Right atrium auricular region (tissue), 2 donors: ENCODE data around the gene HEMK1. TPM values are rescaled to one million over a fixed set of nuclear protein-coding genes. Genes with fewer than 3 reads are reported as not detected.
A peak's percentile ranks its signal among the peaks of the same experiment; 100 is the strongest.

ENCODE experiments used
- DNase-seq: peaks from one replicate; pipeline ENCODE4 v3.0.0-alpha.2; 2019; ENCODE audit warnings: low spot score
- H3K27ac ChIP-seq, 2 donors: fragments of 200-600 bp; sonication (generic); 1 replicate in 1 of 2; 2 replicates in 1 of 2; pipeline ENCODE4 v1.5.1; 2016 to 2019
- H3K27me3 ChIP-seq, 2 donors: fragments of 200-600 bp; sonication (generic); one replicate each; pipeline versions ENCODE4 v1.5.1 to v1.6.0; 2017 to 2019
- H3K36me3 ChIP-seq: fragments of 200-600 bp; sonication (generic); one replicate; pipeline ENCODE4 v1.5.1; 2016
- H3K4me1 ChIP-seq, 2 donors: fragments of 200-600 bp; sonication (generic); one replicate each; pipeline versions ENCODE4 v1.5.1 to v1.6.0; 2017 to 2019
- H3K4me3 ChIP-seq, 2 donors: fragments of 200-600 bp; sonication (generic); 1 replicate in 1 of 2; 2 replicates in 1 of 2; pipeline ENCODE4 v1.5.1; 2017 to 2019; ENCODE audit warnings: mild to moderate bottlenecking in 1 of 2, moderate library complexity in 1 of 2
- H3K9me3 ChIP-seq, 2 donors: fragments of 200-600 bp; sonication (generic); one replicate each; pipeline ENCODE4 v1.5.1; 2019
- total RNA-seq, 2 donors: library from RNA; depleted of rRNA; stranded (reverse); fragments of >200 nt; gene quantifications; one replicate each; pipeline ENCODE4 v1.1.0, GENCODE V29; 2016
- TF ChIP-seq, protein P1 (sequence below), 2 donors: fragments of 200-600 bp; sonication (generic); IDR thresholded peaks; one replicate each; pipeline ENCODE4 v1.5.1; 2019; ENCODE audit warnings: antibody characterized with exemption in 2 of 2

HEMK1 gene
- total RNA-seq, 2 donors from 2014 or later, result 7.2 to 9.6 TPM

DNA sequence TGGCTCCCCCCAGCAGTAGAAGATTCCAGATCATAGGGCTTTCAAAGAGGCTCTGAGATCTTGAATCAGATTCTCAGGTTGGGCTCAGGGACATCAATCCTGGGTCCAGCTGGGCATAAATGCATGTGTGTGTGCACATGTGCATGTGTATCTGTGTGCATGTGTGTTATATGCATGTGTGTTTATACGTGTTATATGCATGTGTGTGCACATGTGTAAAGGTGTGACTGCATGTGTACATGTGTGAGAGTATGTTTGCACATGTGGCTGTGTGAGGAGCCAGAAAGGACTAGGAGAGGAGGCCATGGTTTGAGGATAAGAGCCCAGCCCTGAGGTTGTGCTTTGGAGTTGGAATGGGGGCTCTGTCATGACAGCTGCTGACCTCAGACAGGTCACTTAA is 45.9 kb downstream of the HEMK1 start:
- Histone ChIP-seq H3K4me1 (peaks cover 0 to 65% of the 10 kb centered on the region in 2 donors), H3K36me3 (no peaks in the 10 kb centered on the region), H3K9me3 (no peaks in the 10 kb centered on the region), H3K27me3 (no peaks in the 10 kb centered on the region), H3K27ac (no peak overlapping the region), H3K4me3 (no peak overlapping the region)
- TF ChIP-seq, protein P1, sequence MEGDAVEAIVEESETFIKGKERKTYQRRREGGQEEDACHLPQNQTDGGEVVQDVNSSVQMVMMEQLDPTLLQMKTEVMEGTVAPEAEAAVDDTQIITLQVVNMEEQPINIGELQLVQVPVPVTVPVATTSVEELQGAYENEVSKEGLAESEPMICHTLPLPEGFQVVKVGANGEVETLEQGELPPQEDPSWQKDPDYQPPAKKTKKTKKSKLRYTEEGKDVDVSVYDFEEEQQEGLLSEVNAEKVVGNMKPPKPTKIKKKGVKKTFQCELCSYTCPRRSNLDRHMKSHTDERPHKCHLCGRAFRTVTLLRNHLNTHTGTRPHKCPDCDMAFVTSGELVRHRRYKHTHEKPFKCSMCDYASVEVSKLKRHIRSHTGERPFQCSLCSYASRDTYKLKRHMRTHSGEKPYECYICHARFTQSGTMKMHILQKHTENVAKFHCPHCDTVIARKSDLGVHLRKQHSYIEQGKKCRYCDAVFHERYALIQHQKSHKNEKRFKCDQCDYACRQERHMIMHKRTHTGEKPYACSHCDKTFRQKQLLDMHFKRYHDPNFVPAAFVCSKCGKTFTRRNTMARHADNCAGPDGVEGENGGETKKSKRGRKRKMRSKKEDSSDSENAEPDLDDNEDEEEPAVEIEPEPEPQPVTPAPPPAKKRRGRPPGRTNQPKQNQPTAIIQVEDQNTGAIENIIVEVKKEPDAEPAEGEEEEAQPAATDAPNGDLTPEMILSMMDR (IDR thresholded peaks at IDR 0.05), result no peak
- DNase-seq, result no peak

- TF ChIP-seq, protein P1 (IDR thresholded peaks at IDR 0.05), result peak; percentile 99 to 100
- Histone ChIP-seq H3K9me3 (no peaks in the 10 kb centered on the region), H3K4me3 (peak overlapping the region; percentile 90 to 92), H3K27ac (peak overlapping the region; percentile 97 to 98), H3K36me3 (no peaks in the 10 kb centered on the region), H3K4me1 (peaks cover 0 to 63% of the 10 kb centered on the region in 2 donors), H3K27me3 (no peaks in the 10 kb centered on the region)
- peak; percentile 86 for DNase-seq
These were observed 46.9 kb downstream of the HEMK1 start for GRCh38 chr3:50616003-50616769.

GRCh38 chr3:50616770-50617095 is 47.4 kb downstream of the HEMK1 start:
- H3K9me3 ChIP-seq, result no peaks in the 10 kb centered on the region
- no peaks in the 10 kb centered on the region for H3K27me3 ChIP-seq
- TF ChIP-seq, protein P1 (IDR thresholded peaks at IDR 0.05), result no peak
- peak overlapping the region; percentile 97 to 98 for H3K27ac ChIP-seq
- H3K4me1 ChIP-seq, result peaks cover 0 to 61% of the 10 kb centered on the region in 2 donors
- peak; percentile 96 for DNase-seq
- H3K36me3 ChIP-seq, result no peaks in the 10 kb centered on the region
- H3K4me3 ChIP-seq, result peak overlapping the region; percentile 90 to 92

DNA sequence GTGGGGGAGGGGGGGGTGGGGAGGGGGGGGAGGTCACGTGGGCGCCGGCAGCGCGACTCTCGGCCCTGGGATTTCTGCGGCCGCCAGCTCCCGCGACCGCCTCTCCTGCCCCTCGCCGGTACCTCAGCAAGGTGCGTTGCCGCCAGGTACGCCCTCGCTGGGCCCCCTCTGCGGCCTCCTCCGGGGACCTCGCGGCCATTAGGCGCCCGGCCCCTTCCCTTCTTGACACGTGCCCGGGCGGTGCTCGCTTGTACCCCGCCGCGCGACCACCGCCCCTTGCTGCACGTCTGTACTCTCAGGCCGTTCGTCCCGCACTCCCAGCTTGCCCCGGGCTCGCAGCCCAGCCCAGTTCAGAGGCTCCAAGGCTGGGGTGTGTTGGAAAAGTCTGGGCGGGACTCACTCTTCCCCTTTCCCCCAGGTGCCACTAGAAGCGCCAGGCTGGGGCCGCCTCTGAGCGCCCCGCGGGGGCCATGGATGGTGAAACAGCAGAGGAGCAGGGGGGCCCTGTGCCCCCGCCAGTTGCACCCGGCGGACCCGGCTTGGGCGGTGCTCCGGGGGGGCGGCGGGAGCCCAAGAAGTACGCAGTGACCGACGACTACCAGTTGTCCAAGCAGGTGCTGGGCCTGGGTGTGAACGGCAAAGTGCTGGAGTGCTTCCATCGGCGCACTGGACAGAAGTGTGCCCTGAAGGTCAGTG is 47.9 kb downstream of the HEMK1 start, which contains the start of gene MAPKAPK3:
Gene MAPKAPK3, plus strand, starts transcription at position 56 of the 696 bp plus-strand sequence. Its CDS starts 415 bp downstream, at position 471.
- Histone ChIP-seq H3K9me3 (no peaks in the 10 kb centered on the region), H3K36me3 (no peaks in the 10 kb centered on the region), H3K4me3 (peak within 1 kb of the TSS; percentile 90 to 92), H3K27me3 (no peaks in the 10 kb centered on the region), H3K27ac (peak within 1 kb of the TSS; percentile 97 to 98), H3K4me1 (peaks cover 0 to 60% of the 10 kb centered on the region in 2 donors)
- DNase-seq, result no peak
- TF ChIP-seq, protein P1 (IDR thresholded peaks at IDR 0.05), result no peak

- Histone ChIP-seq H3K4me3 (peak overlapping the region; percentile 90 to 92), H3K9me3 (no peaks in the 10 kb centered on the region), H3K27me3 (no peaks in the 10 kb centered on the region), H3K27ac (peak overlapping the region; percentile 97 to 98), H3K36me3 (peaks cover 6% of the 10 kb centered on the region), H3K4me1 (peaks cover 0 to 60% of the 10 kb centered on the region in 2 donors)
- TF ChIP-seq, protein P1 (IDR thresholded peaks at IDR 0.05), result no peak
- no peak for DNase-seq
These were observed 48.7 kb downstream of the HEMK1 start for GRCh38 chr3:50617911-50618481.
